CD14-positive monocyte (primary cell): Measurements from ENCODE around the gene CLCA1. TPM values are rescaled to one million over a fixed set of nuclear protein-coding genes. Genes with fewer than 3 reads are reported as not detected.

ENCODE experiments used
- DNase-seq, 3 donors: peaks; one replicate each; pipeline ENCODE4 v3.0.0-alpha.2; 2011 to 2022
- H2AFZ ChIP-seq: 2 replicates; pipeline ENCODE4 v1.6.0; 2012; ENCODE audit warnings: mild to moderate bottlenecking, low read depth, low read length, inconsistent platforms; ENCODE audit not compliant: insufficient read depth, poor library complexity, severe bottlenecking
- H3K27ac ChIP-seq, 2 donors: 1 replicate in 1 of 2; 2 replicates in 1 of 2; pipeline ENCODE4 v1.5.1; 2012 to 2013; ENCODE audit warnings: low read length in 2 of 2, control low read depth in 1 of 2, inconsistent platforms in 1 of 2, low read depth in 1 of 2, mild to moderate bottlenecking in 1 of 2
- H3K27me3 ChIP-seq, 2 donors: one replicate each; pipeline versions ENCODE4 v1.6.0 to v1.6.1; 2011 to 2013; ENCODE audit warnings: low read length in 2 of 2; ENCODE audit not compliant: control insufficient read depth in 2 of 2, insufficient read depth in 2 of 2
- H3K36me3 ChIP-seq, 2 donors: replicated peaks in 1 of 2; 1 replicate in 1 of 2; 2 replicates in 1 of 2; pipeline versions ENCODE4 v1.5.1 to v1.6.1; 2012 to 2013; ENCODE audit warnings: low read length in 2 of 2, control low read depth in 1 of 2, inconsistent platforms in 1 of 2, mild to moderate bottlenecking in 1 of 2; ENCODE audit not compliant: insufficient read depth in 2 of 2, control insufficient read depth in 1 of 2
- H3K4me1 ChIP-seq, 2 donors: 1 replicate in 1 of 2; 2 replicates in 1 of 2; pipeline versions ENCODE4 v1.5.1 to v1.6.1; 2012 to 2013; ENCODE audit warnings: low read length in 2 of 2, control low read depth in 1 of 2, inconsistent platforms in 1 of 2, mild to moderate bottlenecking in 1 of 2, moderate library complexity in 1 of 2; ENCODE audit not compliant: insufficient read depth in 2 of 2, control insufficient read depth in 1 of 2
- H3K4me2 ChIP-seq: replicated peaks from 2 replicates; pipeline ENCODE3; 2012; ENCODE audit warnings: low read length, moderate library complexity, mild to moderate bottlenecking; ENCODE audit not compliant: poor library complexity, severe bottlenecking; ENCODE audit errors: extremely low read depth
- H3K4me3 ChIP-seq, 3 experiments: fragments of 200-600 bp in 1 of 3; sonication (generic) in 1 of 3; replicated peaks in 1 of 3; 1 replicate in 2 of 3; 2 replicates in 1 of 3; pipeline ENCODE4 v1.5.1; 2011 to 2013; ENCODE audit warnings: low read length in 3 of 3, mild to moderate bottlenecking in 3 of 3, control low read depth in 2 of 3, low read depth in 2 of 3, inconsistent platforms in 1 of 3, moderate library complexity in 1 of 3
- H3K79me2 ChIP-seq: 2 replicates; pipeline ENCODE4 v1.6.0; 2012; ENCODE audit warnings: mild to moderate bottlenecking, control low read depth, inconsistent platforms, low read length, moderate library complexity; ENCODE audit not compliant: insufficient read depth
- H3K9ac ChIP-seq: 2 replicates; pipeline ENCODE4 v1.6.0; 2017; ENCODE audit warnings: low read length, mild to moderate bottlenecking; ENCODE audit not compliant: insufficient read depth, poor library complexity, severe bottlenecking
- H3K9me3 ChIP-seq, 2 donors: replicated peaks in 1 of 2; 1 replicate in 1 of 2; 2 replicates in 1 of 2; pipeline versions ENCODE4 v1.5.1 to v1.6.1; 2012 to 2013; ENCODE audit warnings: low read length in 2 of 2, control low read depth in 1 of 2; ENCODE audit not compliant: control insufficient read depth in 1 of 2, insufficient read depth in 1 of 2
- H4K20me1 ChIP-seq: 2 replicates; pipeline ENCODE4 v1.6.0; 2012; ENCODE audit warnings: mild to moderate bottlenecking, low read length, control low read depth, moderate library complexity; ENCODE audit not compliant: insufficient read depth
- H3K27ac Mint-ChIP-seq, 7 donors: one replicate each; pipeline ENCODE4 v1.8.0; 2020; ENCODE audit warnings: mild to moderate bottlenecking in 7 of 7, mixed read lengths in 7 of 7, moderate library complexity in 6 of 7, inconsistent platforms in 2 of 7
- H3K27me3 Mint-ChIP-seq, 3 donors: one replicate each; pipeline ENCODE4 v1.8.0; 2021 to 2022; ENCODE audit warnings: low read depth in 3 of 3, mild to moderate bottlenecking in 3 of 3, mixed read lengths in 3 of 3, moderate library complexity in 3 of 3, inconsistent platforms in 1 of 3
- H3K36me3 Mint-ChIP-seq, 2 donors: one replicate each; pipeline ENCODE4 v1.8.0; 2020; ENCODE audit warnings: mixed read lengths in 2 of 2, inconsistent platforms in 1 of 2, mild to moderate bottlenecking in 1 of 2
- H3K4me1 Mint-ChIP-seq: one replicate; pipeline ENCODE4 v1.8.0; 2020; ENCODE audit warnings: mild to moderate bottlenecking, mixed read lengths
- H3K4me3 Mint-ChIP-seq, 2 donors: one replicate each; pipeline ENCODE4 v1.8.0; 2020; ENCODE audit warnings: mild to moderate bottlenecking in 2 of 2, mixed read lengths in 2 of 2, moderate library complexity in 1 of 2
- H3K9me3 Mint-ChIP-seq, 7 donors: one replicate each; pipeline ENCODE4 v1.8.0; 2020 to 2022; ENCODE audit warnings: mixed read lengths in 7 of 7, mild to moderate bottlenecking in 6 of 7, moderate library complexity in 6 of 7, inconsistent platforms in 2 of 7
- CTCF ChIP-seq: fragments of 200-600 bp; IDR thresholded peaks from one replicate; pipeline ENCODE4 v1.8.0; 2022; ENCODE audit warnings: antibody characterized with exemption, mild to moderate bottlenecking
- WGBS: methylation state at CpG from one replicate; pipeline ENCODE4 v1.1.5; 2013; ENCODE audit warnings: missing lambda C conversion rate; ENCODE audit not compliant: insufficient coverage; 5-methylcytosine and 5-hydroxymethylcytosine counted together
- intact Hi-C, 2 donors: fragments of 100-400 bp; cut with micrococcal nuclease; formaldehyde crosslinking; loops; one replicate each; pipeline versions ENCODE4 v1.15.0 to v1.15.1; 2023
- polyA plus RNA-seq, 3 donors: library from polyadenylated mRNA; depleted of rRNA in 1 of 3; unstranded in 2 of 3; stranded (reverse) in 1 of 3; fragments of 300-500 nt in 2 of 3; fragments of >200 nt in 1 of 3; fragmentation: Illumina TruSeq in 2 of 3; gene quantifications; 1 replicate in 2 of 3; 2 replicates in 1 of 3; pipeline ENCODE4 v1.2.3, GENCODE V29; 2012 to 2021

Gene CLCA1
- polyA plus RNA-seq, 3 donors = not detected

DNA sequence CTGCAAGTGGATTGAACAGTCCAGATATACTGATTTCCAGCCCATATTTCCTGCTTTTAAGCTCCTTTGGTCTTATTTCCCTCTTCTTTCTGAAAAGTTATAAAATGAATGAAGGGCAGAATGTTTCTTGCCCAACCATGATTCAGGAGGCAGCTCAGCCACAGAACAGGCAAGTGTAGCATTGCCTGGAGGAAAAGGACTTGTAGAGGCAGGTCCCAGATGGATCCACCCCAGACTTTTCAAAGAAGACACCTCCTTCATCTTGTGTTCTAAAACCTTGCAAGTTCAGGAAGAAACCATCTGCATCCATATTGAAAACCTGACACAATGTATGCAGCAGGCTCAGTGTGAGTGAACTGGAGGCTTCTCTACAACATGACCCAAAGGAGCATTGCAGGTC, 44.9 kb upstream of the CLCA1 start, which contains the start of gene CLCA2:
Gene CLCA2, plus strand, starts transcription at position 299 of the 400 bp plus-strand sequence. Its CDS starts 77 bp downstream, at position 376.
- peak within 1 kb of the TSS; percentile 38 for H2AFZ ChIP-seq
- H3K4me3 Mint-ChIP-seq = no peak within 1 kb of the TSS
- H3K79me2 ChIP-seq = no peaks in the 10 kb centered on the region
- intact Hi-C loops = no loop called here
- TF ChIP-seq CTCF = no peak
- H3K36me3 Mint-ChIP-seq = no peaks in the 10 kb centered on the region
- no peaks in the 10 kb centered on the region for H4K20me1 ChIP-seq
- H3K27ac Mint-ChIP-seq = no peak within 1 kb of the TSS
- no peaks in the 10 kb centered on the region for H3K9me3 ChIP-seq
- no peak within 1 kb of the TSS for H3K27ac ChIP-seq
- no peak for DNase-seq
- peaks cover 4 to 10% of the 10 kb centered on the region in 2 donors for H3K4me1 ChIP-seq
- H3K36me3 ChIP-seq = no peaks in the 10 kb centered on the region
- peaks cover 7% of the 10 kb centered on the region for H3K4me1 Mint-ChIP-seq
- H3K4me3 ChIP-seq = no peak within 1 kb of the TSS
- no peak within 1 kb of the TSS for H3K9ac ChIP-seq
- peaks cover 0 to 2% (median 0%) of the 10 kb centered on the region in 3 donors for H3K27me3 Mint-ChIP-seq
- no peak within 1 kb of the TSS for H3K4me2 ChIP-seq
- H3K9me3 Mint-ChIP-seq = no peaks in the 10 kb centered on the region
- no peaks in the 10 kb centered on the region for H3K27me3 ChIP-seq

GRCh38 chr1:86429122-86429725, 39.5 kb upstream of the CLCA1 start:
- Mint-ChIP-seq H3K9me3 (no peaks in the 10 kb centered on the region), H3K4me3 (no peak overlapping the region), H3K36me3 (no peaks in the 10 kb centered on the region), H3K4me1 (no peaks in the 10 kb centered on the region), H3K27ac (no peak overlapping the region), H3K27me3 (no peaks in the 10 kb centered on the region)
- Histone ChIP-seq H2AFZ (peak overlapping the region; percentile 54), H3K4me1 (peaks cover 20 to 25% of the 10 kb centered on the region in 2 donors), H4K20me1 (no peaks in the 10 kb centered on the region), H3K9ac (no peak overlapping the region), H3K9me3 (no peaks in the 10 kb centered on the region), H3K27me3 (no peaks in the 10 kb centered on the region), H3K4me2 (peak overlapping the region; percentile 51), H3K79me2 (no peaks in the 10 kb centered on the region), H3K4me3 (peak overlapping the region in 1 of 3 experiments; percentile 15), H3K36me3 (no peaks in the 10 kb centered on the region), H3K27ac (peak overlapping the region in 1 of 2 donors; percentile 70)
- TF ChIP-seq CTCF = no peak
- DNase-seq = no peak
- WGBS = 0% methylated on average over 3 of the region's 7 CpGs
- intact Hi-C loops = no loop called here
